Large intestine (tissue), 3 donors: ENCODE measurements around the gene CNPPD1. TPM values are rescaled to one million over a fixed set of nuclear protein-coding genes. Genes with fewer than 3 reads are reported as not detected.

Experiments used
- DNase-seq, 2 donors: peaks; one replicate each; pipeline versions ENCODE4 v3.0.0 to v3.0.0-alpha.2; 2013
- H3K27ac ChIP-seq: one replicate; pipeline ENCODE4 v1.5.1; 2013; ENCODE audit warnings: low read length
- H3K27me3 ChIP-seq: 2 replicates; pipeline ENCODE4 v1.6.1; 2013; ENCODE audit warnings: low read length; ENCODE audit not compliant: control insufficient read depth, insufficient read depth
- H3K36me3 ChIP-seq: 2 replicates; pipeline ENCODE4 v1.6.1; 2013; ENCODE audit warnings: low read length; ENCODE audit not compliant: control insufficient read depth, insufficient read depth
- H3K4me1 ChIP-seq: one replicate; pipeline ENCODE4 v1.6.1; 2013; ENCODE audit warnings: low read length; ENCODE audit not compliant: control insufficient read depth, insufficient read depth
- H3K4me3 ChIP-seq: one replicate; pipeline ENCODE4 v1.5.1; 2013; ENCODE audit warnings: low read length
- H3K9me3 ChIP-seq: one replicate; pipeline ENCODE4 v1.6.1; 2013; ENCODE audit warnings: mild to moderate bottlenecking, low read depth, low read length, moderate library complexity; ENCODE audit not compliant: control insufficient read depth
- WGBS: methylation state at CpG from one replicate; pipeline ENCODE4 v1.1.5; 2013; ENCODE audit warnings: low lambda C conversion rate; ENCODE audit not compliant: insufficient coverage; 5-methylcytosine and 5-hydroxymethylcytosine counted together
- polyA plus RNA-seq: library from polyadenylated mRNA; unstranded; fragments of 120-200 nt; gene quantifications from one replicate; pipeline ENCODE4 v1.2.1, GENCODE V29; 2013

CNPPD1 gene
- polyA plus RNA-seq, 1 donor, result 56.2 TPM

DNA sequence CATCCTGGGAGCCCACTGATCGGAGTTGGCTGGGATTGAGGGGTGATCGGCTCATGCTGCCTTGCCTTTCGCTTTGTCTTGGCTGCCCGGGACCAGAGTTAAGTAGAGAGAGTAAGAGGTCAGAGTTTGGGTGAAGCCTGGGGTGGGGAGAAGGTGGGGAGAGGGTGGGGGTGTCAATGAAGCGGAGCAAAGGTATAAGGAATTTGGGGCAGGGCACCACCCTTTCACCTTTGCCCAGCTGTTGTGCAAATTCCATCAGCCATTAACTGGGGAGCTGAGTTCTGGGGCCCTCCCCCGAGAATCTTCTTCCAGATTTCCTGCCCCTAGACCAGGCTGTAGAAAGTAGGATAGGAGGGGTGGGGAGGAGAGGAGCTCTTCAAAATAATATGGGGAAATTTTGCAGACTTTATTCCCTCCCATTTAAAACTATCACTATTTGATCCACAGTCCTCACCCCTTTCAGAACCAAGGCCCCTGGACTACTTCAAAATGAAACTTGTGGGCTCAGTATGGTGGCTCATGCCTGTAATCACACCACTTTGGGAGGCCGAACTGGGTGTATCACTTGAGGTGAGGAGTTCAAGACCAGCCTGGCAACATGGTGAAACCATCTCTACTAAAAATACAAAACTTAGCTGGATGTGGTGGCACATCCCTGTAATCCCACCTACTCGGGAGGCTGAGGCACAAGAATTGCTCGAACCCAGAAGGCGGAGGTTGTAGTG, 6.6 kb downstream of the CNPPD1 start, which contains the start of gene SLC23A3:
SLC23A3 (minus strand) TSS at position 100 of the 725 bp plus-strand sequence; CDS start at position 55, 45 bp downstream.
- Histone ChIP-seq H3K27ac (peak within 1 kb of the TSS; percentile 63), H3K27me3 (no peaks in the 10 kb centered on the region), H3K9me3 (no peaks in the 10 kb centered on the region), H3K4me3 (no peak within 1 kb of the TSS), H3K36me3 (peaks cover 37% of the 10 kb centered on the region), H3K4me1 (peaks cover 28% of the 10 kb centered on the region)
- peak in 1 of 2 donors; percentile 62 for DNase-seq
- 100% methylated on average over 3 of the region's 10 CpGs for WGBS

DNA sequence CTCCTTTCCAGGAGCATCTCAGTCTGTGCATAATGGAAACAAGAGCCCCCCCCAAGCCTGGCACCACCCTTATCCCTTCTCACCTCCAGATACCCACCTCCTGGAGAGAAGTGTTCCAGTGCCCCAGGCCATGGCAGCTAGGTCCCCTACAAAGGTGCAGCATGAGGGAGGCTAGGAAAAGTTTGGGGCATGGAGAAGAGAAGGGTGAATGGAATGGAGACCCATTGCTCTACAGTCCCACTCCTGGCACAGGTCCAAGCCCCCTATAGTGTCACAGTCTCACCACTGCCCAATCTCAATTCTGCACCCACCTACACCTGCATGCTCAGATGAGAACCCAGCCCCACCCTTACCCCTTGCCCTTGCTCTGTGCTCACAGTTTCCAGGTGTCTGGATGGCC, 7.8 kb downstream of the CNPPD1 start:
- no peak for DNase-seq
- no peaks in the 10 kb centered on the region for H3K9me3 ChIP-seq
- no peaks in the 10 kb centered on the region for H3K27me3 ChIP-seq
- peaks cover 25% of the 10 kb centered on the region for H3K36me3 ChIP-seq
- no peak overlapping the region for H3K4me3 ChIP-seq
- H3K4me1 ChIP-seq, result peaks cover 22% of the 10 kb centered on the region
- no peak overlapping the region for H3K27ac ChIP-seq

DNA sequence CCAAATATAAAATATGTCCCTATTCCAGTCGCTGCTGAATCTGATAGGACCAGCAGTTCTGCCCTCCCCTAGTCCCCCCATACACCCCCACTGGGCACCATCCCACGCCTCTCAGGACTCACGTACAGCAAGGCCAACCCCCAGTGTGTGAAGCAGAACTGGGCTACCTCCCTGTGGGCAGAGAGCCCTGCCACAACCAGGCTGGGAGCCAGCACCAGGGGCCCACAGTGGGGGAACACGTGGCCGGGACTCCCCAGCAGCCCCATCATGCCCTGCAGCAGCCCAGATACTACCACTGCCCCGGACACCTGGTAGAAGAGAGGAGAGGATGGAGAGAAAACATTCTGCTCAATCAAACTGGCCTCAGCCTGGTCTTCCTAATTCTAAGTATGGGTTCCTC, 8.2 kb downstream of the CNPPD1 start:
- WGBS, result no CpG with 5 or more reads among the region's 6 CpGs
- DNase-seq, result no peak
- Histone ChIP-seq H3K36me3 (peaks cover 21% of the 10 kb centered on the region), H3K4me1 (peaks cover 22% of the 10 kb centered on the region), H3K27ac (no peak overlapping the region), H3K27me3 (no peaks in the 10 kb centered on the region), H3K9me3 (no peaks in the 10 kb centered on the region), H3K4me3 (no peak overlapping the region)

DNA sequence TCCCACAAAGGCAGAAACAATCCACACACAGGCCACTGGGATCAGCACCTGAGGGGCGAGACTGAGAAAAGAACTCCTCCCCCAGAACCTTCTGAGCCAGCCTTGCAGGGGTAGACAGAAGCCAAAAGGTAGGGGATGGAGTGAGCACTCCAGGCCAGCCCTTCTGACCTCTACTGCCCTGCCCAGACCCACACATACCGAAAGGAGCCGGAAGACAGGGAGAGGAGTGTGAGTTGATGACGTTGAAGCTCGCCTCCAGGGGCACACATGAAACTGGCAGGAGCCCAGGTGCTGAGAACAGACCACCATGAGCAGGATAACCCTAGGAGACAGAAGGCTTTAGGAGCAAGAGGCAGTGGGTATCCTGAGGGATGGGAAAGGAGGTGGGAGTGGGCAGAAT, 8.7 kb downstream of the CNPPD1 start:
- Histone ChIP-seq H3K4me3 (no peak overlapping the region), H3K36me3 (peaks cover 16% of the 10 kb centered on the region), H3K27ac (no peak overlapping the region), H3K27me3 (no peaks in the 10 kb centered on the region), H3K9me3 (no peaks in the 10 kb centered on the region), H3K4me1 (peaks cover 22% of the 10 kb centered on the region)
- no CpG with 5 or more reads among the region's 5 CpGs for WGBS
- DNase-seq, result no peak

DNA sequence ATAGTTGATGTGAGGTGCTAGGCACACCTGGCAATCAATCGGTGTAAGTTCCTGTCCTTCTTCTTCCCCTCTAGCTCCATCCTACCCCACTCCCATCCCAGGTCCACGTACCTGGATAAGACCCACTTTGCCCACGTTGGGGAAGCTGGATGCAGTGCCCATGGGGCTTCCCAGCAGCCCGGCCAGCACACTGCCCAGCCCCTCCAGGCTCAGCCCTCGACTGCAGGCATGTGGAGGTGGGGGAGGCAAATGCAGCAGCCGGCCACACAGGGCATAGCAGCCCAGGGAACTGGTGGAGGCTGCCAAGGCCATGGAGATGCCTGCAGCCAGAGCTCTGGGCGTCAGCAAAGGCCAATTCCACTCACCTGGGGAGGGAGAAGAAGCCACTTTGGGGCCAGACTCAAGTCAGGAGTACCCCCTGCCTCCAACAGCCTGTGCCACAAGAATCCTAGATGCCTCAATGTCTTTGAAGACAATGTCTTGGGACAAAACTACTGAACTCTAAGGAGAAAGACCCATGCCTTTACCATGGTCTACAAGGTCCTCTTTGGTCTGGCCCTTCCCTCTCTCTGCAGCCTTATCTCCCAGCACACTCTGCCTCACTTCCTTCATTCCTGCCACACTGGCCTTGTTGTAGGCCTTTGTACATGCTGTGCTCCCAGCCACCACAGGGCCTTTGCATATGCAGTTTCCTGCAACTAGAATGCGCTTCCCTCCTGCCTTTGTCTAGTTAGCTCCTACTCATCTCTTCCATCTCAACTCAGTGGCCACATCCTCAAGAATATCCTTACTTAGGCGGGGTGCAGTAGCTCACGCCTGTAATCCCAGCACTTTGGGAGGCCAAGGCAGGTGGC, 11.4 kb downstream of the CNPPD1 start:
- no CpG with 5 or more reads among the region's 10 CpGs for WGBS
- no peak overlapping the region for H3K4me3 ChIP-seq
- no peak for DNase-seq
- no peaks in the 10 kb centered on the region for H3K36me3 ChIP-seq
- peaks cover 20% of the 10 kb centered on the region for H3K4me1 ChIP-seq
- H3K27ac ChIP-seq, result no peak overlapping the region
- H3K9me3 ChIP-seq, result no peaks in the 10 kb centered on the region
- H3K27me3 ChIP-seq, result no peaks in the 10 kb centered on the region

DNA sequence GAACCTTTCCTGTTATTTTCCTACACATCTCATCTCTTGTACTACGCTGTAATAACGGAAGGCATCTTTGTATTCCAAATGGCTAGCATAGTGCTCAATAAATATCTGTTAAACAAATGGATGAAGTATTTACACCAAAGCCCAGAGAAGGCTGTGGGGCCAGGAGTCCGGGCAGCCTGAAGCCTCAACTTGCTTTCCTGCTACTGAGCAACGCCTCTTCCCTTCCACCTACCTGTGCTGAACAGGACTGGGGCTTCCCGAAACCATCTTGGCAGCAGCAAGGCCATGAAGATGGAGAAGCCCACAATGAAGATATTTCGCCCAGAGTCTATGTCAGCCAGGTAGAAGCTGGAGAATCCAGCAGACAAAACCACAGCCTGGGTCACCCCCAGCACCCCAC, 13.6 kb downstream of the CNPPD1 start:
- no peak for DNase-seq
- WGBS, result no CpG with 5 or more reads among the region's 6 CpGs
- Histone ChIP-seq H3K27me3 (no peaks in the 10 kb centered on the region), H3K36me3 (peaks cover under 1% of the 10 kb centered on the region), H3K9me3 (no peaks in the 10 kb centered on the region), H3K27ac (no peak overlapping the region), H3K4me1 (peaks cover 11% of the 10 kb centered on the region), H3K4me3 (no peak overlapping the region)

DNA sequence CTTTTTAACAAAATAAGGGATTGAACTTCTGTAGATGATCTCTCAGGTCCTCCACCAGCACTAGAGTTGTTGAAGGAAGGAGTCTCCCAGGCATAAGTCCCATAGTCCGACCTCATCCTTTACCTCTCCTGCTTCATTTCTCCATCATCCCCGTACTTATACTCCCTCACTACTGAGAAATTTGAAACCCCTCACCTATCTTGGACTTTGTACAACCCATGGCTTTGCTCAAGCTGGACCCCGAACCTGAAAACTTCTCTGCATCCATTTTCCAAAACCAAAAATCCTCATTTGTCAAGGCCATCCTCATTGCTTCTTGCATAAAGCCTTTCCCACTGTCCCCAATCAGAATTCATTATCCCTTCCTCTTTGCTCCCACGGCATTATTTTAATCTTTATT, 15.6 kb downstream of the CNPPD1 start:
- no peak for DNase-seq
- peaks cover 11% of the 10 kb centered on the region for H3K4me1 ChIP-seq
- peak overlapping the region; percentile 76 for H3K4me3 ChIP-seq
- H3K36me3 ChIP-seq, result peaks cover 16% of the 10 kb centered on the region
- WGBS, result 67% methylated on average over 3 of the region's 4 CpGs
- H3K27ac ChIP-seq, result peak overlapping the region; percentile 92
- no peaks in the 10 kb centered on the region for H3K9me3 ChIP-seq
- H3K27me3 ChIP-seq, result no peaks in the 10 kb centered on the region

DNA sequence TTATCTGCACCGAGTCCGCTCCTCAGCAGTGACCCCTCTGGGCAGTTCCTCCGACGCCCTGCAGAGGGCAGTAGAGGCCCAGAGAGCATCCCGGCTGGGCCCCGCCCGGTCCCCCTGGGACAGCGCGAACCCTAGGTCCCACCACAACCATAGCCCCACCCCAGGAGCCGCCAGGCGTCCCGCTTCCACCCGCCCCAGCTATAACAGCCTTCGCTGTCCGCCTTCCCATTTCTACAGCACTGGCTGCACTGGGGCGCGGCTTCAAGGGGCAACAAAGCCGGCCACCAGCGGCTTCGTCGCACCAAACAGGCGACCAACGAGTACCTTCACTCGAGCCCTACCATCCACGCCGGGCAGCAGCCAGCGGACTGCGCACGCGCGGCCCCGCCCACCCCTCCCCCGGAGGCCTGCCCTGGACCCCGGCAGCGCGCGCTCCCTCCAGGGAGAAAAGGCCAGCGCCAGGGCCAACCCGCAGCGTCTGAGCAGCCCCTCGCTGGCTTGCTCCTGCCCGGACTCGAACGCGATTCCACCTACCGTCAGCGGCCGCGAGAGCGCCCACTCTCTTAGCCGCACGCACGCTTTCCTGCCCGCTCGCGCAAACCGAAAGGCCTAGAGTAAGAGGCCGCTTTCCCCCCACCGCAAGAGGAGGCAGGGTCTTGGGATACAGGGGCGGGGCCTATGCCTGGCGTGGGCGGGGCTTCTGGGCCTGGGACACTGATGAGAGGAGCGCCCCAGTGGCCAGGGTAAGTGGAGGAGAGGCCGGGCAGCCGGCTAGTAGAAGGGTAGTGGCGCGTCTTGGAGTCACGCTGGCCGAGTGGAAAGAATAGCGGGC, 16.3 kb downstream of the CNPPD1 start, which contains the start of gene NHEJ1:
NHEJ1 (minus strand) TSS at position 630 of the 832 bp plus-strand sequence. CDS start 2,453 bp downstream, outside the sequence.
- H3K4me3 ChIP-seq, result peak within 1 kb of the TSS; percentile 76
- peaks cover 11% of the 10 kb centered on the region for H3K4me1 ChIP-seq
- no CpG with 5 or more reads among the region's 70 CpGs for WGBS
- peak within 1 kb of the TSS; percentile 92 for H3K27ac ChIP-seq
- DNase-seq, result peak; percentile 93 to 96
- no peaks in the 10 kb centered on the region for H3K27me3 ChIP-seq
- H3K36me3 ChIP-seq, result peaks cover 16% of the 10 kb centered on the region
- H3K9me3 ChIP-seq, result no peaks in the 10 kb centered on the region

DNA sequence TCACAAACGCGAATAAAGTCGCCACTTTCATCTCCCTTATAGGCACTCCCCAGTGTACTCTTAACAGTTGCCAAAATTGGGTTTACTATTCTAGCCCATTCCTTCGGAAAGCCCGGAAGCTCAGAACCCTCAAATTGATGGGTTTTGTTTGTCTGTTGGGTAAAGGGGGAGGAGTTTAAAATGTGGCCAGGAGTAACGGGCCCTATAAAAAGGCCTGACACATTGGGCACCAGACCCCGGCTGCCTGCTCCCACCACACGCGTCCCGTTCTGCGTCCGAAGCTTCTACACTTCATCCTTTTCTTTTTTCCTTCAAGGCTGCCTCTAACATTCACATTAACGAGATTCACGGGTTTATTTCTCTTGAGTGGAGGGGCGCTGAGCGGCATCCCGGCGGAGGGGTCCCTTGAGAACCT, 16.9 kb downstream of the CNPPD1 start:
- no CpG with 5 or more reads among the region's 18 CpGs for WGBS
- Histone ChIP-seq H3K9me3 (no peaks in the 10 kb centered on the region), H3K27ac (peak overlapping the region; percentile 92), H3K27me3 (no peaks in the 10 kb centered on the region), H3K4me3 (peak overlapping the region; percentile 76), H3K36me3 (peaks cover 16% of the 10 kb centered on the region), H3K4me1 (peaks cover 13% of the 10 kb centered on the region)
- no peak for DNase-seq

DNA sequence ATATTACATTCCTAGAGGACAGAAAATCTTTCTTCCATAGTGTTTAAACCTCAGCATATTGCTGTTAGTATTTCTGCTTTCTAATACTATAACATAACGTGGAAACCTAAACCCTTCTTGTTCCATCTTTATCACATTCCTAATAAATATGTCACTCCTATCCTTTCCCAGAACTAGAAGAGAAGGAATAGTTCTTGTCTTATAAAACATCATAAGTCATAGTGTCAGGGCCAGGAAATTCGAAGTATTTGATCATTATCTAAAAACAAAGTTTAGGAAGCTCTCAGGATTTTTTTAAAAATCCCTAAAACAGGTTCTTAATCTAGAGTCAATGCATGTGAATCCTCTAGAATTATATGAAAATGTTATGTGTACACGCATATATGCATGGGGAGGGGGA, 18.1 kb downstream of the CNPPD1 start:
- no peaks in the 10 kb centered on the region for H3K9me3 ChIP-seq
- H3K4me1 ChIP-seq, result peaks cover 13% of the 10 kb centered on the region
- no peak overlapping the region for H3K4me3 ChIP-seq
- no peaks in the 10 kb centered on the region for H3K27me3 ChIP-seq
- no peak overlapping the region for H3K27ac ChIP-seq
- no peak for DNase-seq
- WGBS, result 95% methylated on average over 3 of the region's 3 CpGs
- H3K36me3 ChIP-seq, result peaks cover 17% of the 10 kb centered on the region
